Endothelial cell of umbilical vein (primary cell): Measurements from ENCODE around the gene CORO7. TPM values are rescaled to one million over a fixed set of nuclear protein-coding genes. Genes with fewer than 3 reads are reported as not detected.

Experiments
- BruUV-seq: library from RNA; stranded (reverse); fragments of 400-500 nt; replicated peaks from 2 replicates; lab custom pipeline; 2021; lab: Mats Ljungman, UMichigan
- CTCF ChIA-PET: fragments of 300-600, 350-600 bp; sonication (Branson Sonifier 250); formaldehyde crosslinking; loops from one replicate; lab custom pipeline; 2021; ENCODE audit warnings: antibody characterized with exemption, inconsistent platforms; lab: Charles Lee
- POLR2A ChIA-PET: fragments of 300-600, 350-600 bp; sonication (Branson Sonifier 250); formaldehyde crosslinking; loops from one replicate; lab custom pipeline; 2021; ENCODE audit warnings: antibody characterized with exemption, inconsistent platforms; lab: Charles Lee
- DNase-seq: peaks from one replicate; pipeline ENCODE4 v3.0.0-alpha.2; 2011; ENCODE audit warnings: low read depth, low spot score
- FAIRE-seq: peaks from 2 replicates; lab custom pipeline; 2011; peaks lifted over from hg19 to GRCh38; lab: Jason Lieb, UNC
- H2AFZ ChIP-seq: 2 replicates; pipeline ENCODE4 v1.6.0; 2012; ENCODE audit warnings: low read depth, low read length, control low read depth, inconsistent platforms
- H3K27ac ChIP-seq: 2 replicates; pipeline ENCODE4 v1.5.1; 2011; ENCODE audit warnings: low read depth, mild to moderate bottlenecking, control low read depth, low read length, moderate library complexity; ENCODE audit not compliant: insufficient read depth
- H3K27me3 ChIP-seq, 2 experiments: 2 replicates each; pipeline versions ENCODE4 v1.6.0 to v1.6.1; 2011; ENCODE audit warnings: low read length in 2 of 2, mixed read lengths in 1 of 2; ENCODE audit not compliant: control insufficient read depth in 2 of 2, insufficient read depth in 2 of 2
- H3K36me3 ChIP-seq, 2 experiments: 2 replicates in 1 of 2; 3 replicates in 1 of 2; pipeline ENCODE4 v1.5.1; 2011; ENCODE audit warnings: low read length in 2 of 2, mild to moderate bottlenecking in 1 of 2, moderate library complexity in 1 of 2; ENCODE audit not compliant: control insufficient read depth in 2 of 2, insufficient read depth in 2 of 2; ENCODE audit errors: extremely low read depth in 1 of 2
- H3K4me1 ChIP-seq: 3 replicates; pipeline ENCODE4 v1.5.1; 2011; ENCODE audit warnings: mild to moderate bottlenecking, low read length; ENCODE audit not compliant: control insufficient read depth, insufficient read depth; ENCODE audit errors: extremely low read depth
- H3K4me2 ChIP-seq: 2 replicates; pipeline ENCODE4 v1.6.1; 2011; ENCODE audit warnings: low read length, control low read depth, mixed read lengths; ENCODE audit not compliant: insufficient read depth
- H3K4me3 ChIP-seq, 3 experiments: fragments of 200-600 bp in 1 of 3; sonication (generic), shearing (Covaris generic) in 1 of 3; replicated peaks in 1 of 3; 2 replicates each; pipeline ENCODE4 v1.5.1; 2011 to 2016; ENCODE audit warnings: control low read depth in 3 of 3, low read length in 3 of 3, mild to moderate bottlenecking in 2 of 3, inconsistent platforms in 1 of 3, low read depth in 1 of 3, moderate library complexity in 1 of 3; ENCODE audit not compliant: insufficient read depth in 1 of 3
- H3K79me2 ChIP-seq: 2 replicates; pipeline ENCODE4 v1.6.0; 2012; ENCODE audit warnings: low read length, inconsistent platforms; ENCODE audit not compliant: control insufficient read depth, insufficient read depth
- H3K9ac ChIP-seq: replicated peaks from 2 replicates; pipeline ENCODE3; 2011; ENCODE audit warnings: low read length, control low read depth; ENCODE audit not compliant: insufficient read depth; ENCODE audit errors: extremely low read depth
- H3K9me1 ChIP-seq: replicated peaks from 3 replicates; pipeline ENCODE4 v1.6.0; 2011; ENCODE audit warnings: mild to moderate bottlenecking, low read length; ENCODE audit not compliant: control insufficient read depth, insufficient read depth; ENCODE audit errors: extremely low read depth
- H3K9me3 ChIP-seq: replicated peaks from 2 replicates; pipeline ENCODE4 v1.5.1; 2012; ENCODE audit warnings: low read length, inconsistent platforms; ENCODE audit not compliant: control insufficient read depth, insufficient read depth
- H4K20me1 ChIP-seq: replicated peaks from 2 replicates; pipeline ENCODE3; 2011; ENCODE audit warnings: mild to moderate bottlenecking, low read length; ENCODE audit not compliant: control insufficient read depth, insufficient read depth; ENCODE audit errors: extremely low read depth
- EZH2 ChIP-seq: IDR thresholded peaks from 2 replicates; pipeline ENCODE4 v1.6.1; 2012; ENCODE audit warnings: borderline replicate concordance, low read depth, mild to moderate bottlenecking, moderate library complexity, low read length, inconsistent platforms; ENCODE audit not compliant: severe bottlenecking
- FOS ChIP-seq: IDR thresholded peaks from 2 replicates; pipeline ENCODE4 v1.6.1; 2011; ENCODE audit warnings: mild to moderate bottlenecking, low read length, moderate library complexity, borderline replicate concordance; ENCODE audit not compliant: insufficient read depth
- GATA2 ChIP-seq: IDR thresholded peaks from 2 replicates; pipeline ENCODE4 v1.7.0; 2011; ENCODE audit warnings: low read depth, mild to moderate bottlenecking, moderate library complexity, mixed read lengths, low read length; ENCODE audit not compliant: insufficient read length, insufficient read depth
- JUN ChIP-seq: IDR thresholded peaks from 2 replicates; pipeline ENCODE4 v1.6.1; 2011; ENCODE audit warnings: borderline replicate concordance, low read depth; ENCODE audit not compliant: insufficient read length, insufficient read depth
- MYC ChIP-seq: IDR thresholded peaks from one replicate; pipeline ENCODE4 v1.6.1; 2011; ENCODE audit warnings: mild to moderate bottlenecking, low read depth, low read length
- POLR2A ChIP-seq: IDR thresholded peaks from 2 replicates; pipeline ENCODE4 v1.6.1; 2012; ENCODE audit warnings: low read depth, mild to moderate bottlenecking, control low read depth, low read length
- POLR2AphosphoS5 ChIP-seq: IDR thresholded peaks from 2 replicates; pipeline ENCODE4 v1.6.1; 2012; ENCODE audit warnings: low read depth, mild to moderate bottlenecking, control low read depth, low read length, moderate library complexity; ENCODE audit not compliant: insufficient read depth
- dilution Hi-C: fragments of 300-500 bp; cut with MboI; formaldehyde crosslinking; loops from one replicate; pipeline ENCODE4 v1.15.0; 2019; ENCODE audit warnings: low sequenced_read_pairs; ENCODE audit not compliant: extremely low pct_ligation_motif_present
- intact Hi-C: fragments of 100-400 bp; cut with micrococcal nuclease; formaldehyde crosslinking; loops from one replicate; pipeline ENCODE4 v1.10.0; 2022
- polyA plus RNA-seq, 4 experiments: library from polyadenylated mRNA; depleted of rRNA in 3 of 4; stranded (reverse) in 3 of 4; unstranded in 1 of 4; fragments of >200 nt; gene quantifications; 2 replicates each; pipeline versions ENCODE4 v1.2.1 to v1.2.3, GENCODE V29; 2011 to 2012; ENCODE audit warnings: missing spikeins in 1 of 4
- total RNA-seq: library from RNA; stranded (reverse); gene quantifications from 2 replicates; pipeline ENCODE4 v1.2.3, GENCODE V29; 2021
- TF ChIP-seq, protein P1 (sequence below): IDR thresholded peaks from 2 replicates; pipeline ENCODE4 v1.6.1; 2011; ENCODE audit not compliant: insufficient read depth, insufficient read length
- TF ChIP-seq, protein P2 (sequence below), 2 donors: IDR thresholded peaks; 1 replicate in 1 of 2; 2 replicates in 1 of 2; pipeline ENCODE4 v1.5.1; 2011; ENCODE audit warnings: low read length in 2 of 2, mild to moderate bottlenecking in 2 of 2, moderate library complexity in 2 of 2, control low read depth in 1 of 2, inconsistent platforms in 1 of 2, low read depth in 1 of 2; ENCODE audit not compliant: insufficient read depth in 1 of 2; ENCODE audit errors: extremely low read depth in 1 of 2

Gene CORO7
- total and polyA plus RNA-seq, 2 donors (not counting 3 experiments of a cell fraction or from before 2014, with no cell fraction given), result 42.5 to 72.3 TPM

DNA sequence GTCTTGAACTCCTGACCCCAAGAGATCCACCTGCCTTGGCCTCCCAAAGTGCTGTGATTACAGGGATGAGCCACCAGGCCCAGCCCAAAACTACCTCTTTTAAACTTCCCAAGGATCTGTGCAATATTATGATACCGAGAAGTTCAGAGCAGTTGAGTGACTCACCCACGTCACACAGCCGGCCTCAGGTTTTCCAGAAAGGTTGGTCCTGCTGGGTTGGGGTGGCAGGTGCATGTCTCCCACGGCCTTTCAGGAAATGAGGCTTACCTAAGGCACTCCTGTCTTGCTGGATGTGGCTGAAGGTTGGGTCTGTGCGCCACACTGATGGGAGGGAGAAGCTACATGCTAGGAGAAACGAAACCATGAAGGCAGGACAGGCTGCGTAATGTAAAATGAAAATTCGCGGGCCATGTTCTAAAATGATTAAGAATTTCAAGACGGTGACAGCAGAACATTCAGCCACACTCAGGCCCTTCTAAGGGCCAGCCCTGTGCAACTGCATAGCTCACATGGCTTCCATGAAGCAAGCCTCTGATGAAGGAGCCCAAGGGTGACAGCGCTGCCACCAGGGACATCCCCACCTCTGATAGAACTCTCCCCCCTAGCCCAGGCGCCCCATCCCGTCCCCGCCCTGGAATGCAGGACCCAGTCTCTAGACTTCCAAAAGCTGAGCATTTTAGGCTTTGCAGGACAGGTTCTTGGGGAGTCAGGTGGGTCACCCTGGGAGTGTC lies 107.1 kb downstream of the CORO7 start:
- DNase-seq (no peak), FAIRE-seq (no peak)
- no peak overlapping the region for H3K9ac ChIP-seq
- POLR2A ChIA-PET, result no interaction called here
- H3K9me1 ChIP-seq, result no peaks in the 10 kb centered on the region
- H3K9me3 ChIP-seq, result no peaks in the 10 kb centered on the region
- intact Hi-C loops (loop anchor here (1.0 kb wide), 1 partner anchor 19 kb away; no protein-coding TSS in a partner anchor), dilution Hi-C loops (no loop called here)
- CTCF ChIA-PET, result interaction anchor here (0.9 to 8.6 kb wide), 21 partner anchors 10 to 109 kb away, joined by 3 to 135 read pairs (median 6); partner anchors contain the start of genes CORO7 and TFAP4
- no peak overlapping the region for H2AFZ ChIP-seq
- no peak overlapping the region for H3K4me3 ChIP-seq
- H3K4me2 ChIP-seq, result no peak overlapping the region
- H3K36me3 ChIP-seq, result no peaks in the 10 kb centered on the region
- TF ChIP-seq, protein P1, sequence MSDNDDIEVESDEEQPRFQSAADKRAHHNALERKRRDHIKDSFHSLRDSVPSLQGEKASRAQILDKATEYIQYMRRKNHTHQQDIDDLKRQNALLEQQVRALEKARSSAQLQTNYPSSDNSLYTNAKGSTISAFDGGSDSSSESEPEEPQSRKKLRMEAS, result no peak
- TF ChIP-seq MYC (no peak), GATA2 (no peak), POLR2AphosphoS5 (no peak), EZH2 (no peak), POLR2A (no peak), FOS (no peak), JUN (no peak)
- TF ChIP-seq, protein P2, sequence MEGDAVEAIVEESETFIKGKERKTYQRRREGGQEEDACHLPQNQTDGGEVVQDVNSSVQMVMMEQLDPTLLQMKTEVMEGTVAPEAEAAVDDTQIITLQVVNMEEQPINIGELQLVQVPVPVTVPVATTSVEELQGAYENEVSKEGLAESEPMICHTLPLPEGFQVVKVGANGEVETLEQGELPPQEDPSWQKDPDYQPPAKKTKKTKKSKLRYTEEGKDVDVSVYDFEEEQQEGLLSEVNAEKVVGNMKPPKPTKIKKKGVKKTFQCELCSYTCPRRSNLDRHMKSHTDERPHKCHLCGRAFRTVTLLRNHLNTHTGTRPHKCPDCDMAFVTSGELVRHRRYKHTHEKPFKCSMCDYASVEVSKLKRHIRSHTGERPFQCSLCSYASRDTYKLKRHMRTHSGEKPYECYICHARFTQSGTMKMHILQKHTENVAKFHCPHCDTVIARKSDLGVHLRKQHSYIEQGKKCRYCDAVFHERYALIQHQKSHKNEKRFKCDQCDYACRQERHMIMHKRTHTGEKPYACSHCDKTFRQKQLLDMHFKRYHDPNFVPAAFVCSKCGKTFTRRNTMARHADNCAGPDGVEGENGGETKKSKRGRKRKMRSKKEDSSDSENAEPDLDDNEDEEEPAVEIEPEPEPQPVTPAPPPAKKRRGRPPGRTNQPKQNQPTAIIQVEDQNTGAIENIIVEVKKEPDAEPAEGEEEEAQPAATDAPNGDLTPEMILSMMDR (IDR thresholded peaks at IDR 0.05; ENCODE audit: extremely low read depth in 1 of 2, insufficient read depth in 1 of 2, low read depth in 1 of 2, low read length in 2 of 2), result no peak
- H3K4me1 ChIP-seq, result peaks cover 7% of the 10 kb centered on the region
- no peaks in the 10 kb centered on the region for H3K79me2 ChIP-seq
- H3K27me3 ChIP-seq, result no peaks in the 10 kb centered on the region
- no peak overlapping the region for H3K27ac ChIP-seq
- BruUV-seq, result no TSS peak
- H4K20me1 ChIP-seq, result no peaks in the 10 kb centered on the region
